OCI-LY7 (cell line): ENCODE data around the gene RPL31. TPM values are rescaled to one million over a fixed set of nuclear protein-coding genes. Genes with fewer than 3 reads are reported as not detected.

Experiments
- BruUV-seq: library from RNA; stranded (reverse); fragments of 400-500 nt; replicated peaks from 2 replicates; lab custom pipeline; 2021; lab: Mats Ljungman, UMichigan
- CTCF ChIA-PET: fragments of 300-600 bp; sonication (Branson Sonifier 250); formaldehyde crosslinking; loops from one replicate; lab custom pipeline; 2022; ENCODE audit warnings: antibody characterized with exemption; ENCODE audit not compliant: unreplicated experiment; lab: Charles Lee
- POLR2A ChIA-PET: fragments of 300-600 bp; sonication (Branson Sonifier 250); formaldehyde crosslinking; loops from one replicate; lab custom pipeline; 2022; ENCODE audit warnings: antibody characterized with exemption; lab: Charles Lee
- DNase-seq: peaks from one replicate; pipeline ENCODE4 v3.0.0-alpha.2; 2015; ENCODE audit warnings: low spot score
- H2AFZ ChIP-seq: fragments of 200-600 bp; sonication (generic), shearing (Covaris generic); 2 replicates; pipeline ENCODE4 v1.6.1; 2014; ENCODE audit warnings: mild to moderate bottlenecking, antibody characterized with exemption, low read length, moderate library complexity
- H3K27ac ChIP-seq: fragments of 200-600 bp; sonication (generic); 2 replicates; pipeline ENCODE4 v1.5.1; 2014; ENCODE audit warnings: mixed run types, low read depth, mild to moderate bottlenecking, moderate library complexity, low read length, inconsistent platforms; ENCODE audit not compliant: poor library complexity, severe bottlenecking
- H3K36me3 ChIP-seq: fragments of 200-600 bp; sonication (generic); 2 replicates; pipeline ENCODE4 v1.6.1; 2014; ENCODE audit warnings: mild to moderate bottlenecking, antibody characterized with exemption, low read length, moderate library complexity, mixed read lengths; ENCODE audit not compliant: insufficient read depth
- H3K4me1 ChIP-seq: fragments of 200-600 bp; sonication (generic); 2 replicates; pipeline ENCODE4 v1.5.1; 2014; ENCODE audit warnings: mild to moderate bottlenecking, low read length; ENCODE audit not compliant: insufficient read depth, poor library complexity, severe bottlenecking
- H3K4me2 ChIP-seq: fragments of 200-600 bp; sonication (generic); 2 replicates; pipeline ENCODE4 v1.6.1; 2014; ENCODE audit warnings: mild to moderate bottlenecking, low read length
- H3K4me3 ChIP-seq: fragments of 200-600 bp; sonication (generic); 2 replicates; pipeline ENCODE4 v1.5.1; 2014; ENCODE audit warnings: mild to moderate bottlenecking, low read depth, low read length; ENCODE audit not compliant: poor library complexity, severe bottlenecking
- H3K79me2 ChIP-seq: fragments of 200-600 bp; sonication (generic); 2 replicates; pipeline ENCODE4 v1.6.1; 2016; ENCODE audit warnings: low read depth, mild to moderate bottlenecking, low read length, moderate library complexity, mixed read lengths; ENCODE audit not compliant: insufficient read depth
- H3K9me2 ChIP-seq: fragments of 200-600 bp; sonication (generic); 2 replicates; pipeline ENCODE4 v1.6.1; 2016; ENCODE audit warnings: mild to moderate bottlenecking, low read length, mixed read lengths; ENCODE audit not compliant: insufficient read depth
- H3K9me3 ChIP-seq: fragments of 200-600 bp; sonication (generic); 2 replicates; pipeline ENCODE4 v1.6.1; 2014; ENCODE audit warnings: mild to moderate bottlenecking, mixed run types, low read length, mixed read lengths
- H4K20me1 ChIP-seq: fragments of 200-600 bp; sonication (generic); 2 replicates; pipeline ENCODE4 v1.6.1; 2014; ENCODE audit warnings: mild to moderate bottlenecking, antibody characterized with exemption, low read length, moderate library complexity, mixed read lengths; ENCODE audit not compliant: insufficient read depth
- EZH2phosphoT487 ChIP-seq: fragments of 200-600 bp; sonication (generic); IDR thresholded peaks from 2 replicates; pipeline ENCODE4 v1.6.1; 2018; ENCODE audit warnings: low read depth, borderline replicate concordance, mild to moderate bottlenecking, mixed run types, antibody characterized with exemption, low read length, moderate library complexity, mixed read lengths
- intact Hi-C: fragments of 100-400 bp; cut with micrococcal nuclease; formaldehyde crosslinking; loops from one replicate; pipeline ENCODE4 v1.10.0; 2022; ENCODE audit not compliant: unreplicated experiment
- total RNA-seq, 2 experiments: library from RNA; depleted of rRNA in 1 of 2; stranded (reverse); fragments of >200 nt in 1 of 2; shearing (Covaris generic) in 1 of 2; gene quantifications; 2 replicates each; pipeline ENCODE4 v1.2.3, GENCODE V29; 2014 to 2022
- TF ChIP-seq, protein P1 (sequence below): fragments of 200-600 bp; sonication (generic); conservative IDR thresholded peaks from 2 replicates; pipeline ENCODE4 v1.5.1; 2014; ENCODE audit warnings: mild to moderate bottlenecking, antibody characterized with exemption, low read length, moderate library complexity, mixed read lengths

Gene RPL31
- total RNA-seq, 2 experiments from 2014 or later: 1,348 to 1,991 TPM

DNA sequence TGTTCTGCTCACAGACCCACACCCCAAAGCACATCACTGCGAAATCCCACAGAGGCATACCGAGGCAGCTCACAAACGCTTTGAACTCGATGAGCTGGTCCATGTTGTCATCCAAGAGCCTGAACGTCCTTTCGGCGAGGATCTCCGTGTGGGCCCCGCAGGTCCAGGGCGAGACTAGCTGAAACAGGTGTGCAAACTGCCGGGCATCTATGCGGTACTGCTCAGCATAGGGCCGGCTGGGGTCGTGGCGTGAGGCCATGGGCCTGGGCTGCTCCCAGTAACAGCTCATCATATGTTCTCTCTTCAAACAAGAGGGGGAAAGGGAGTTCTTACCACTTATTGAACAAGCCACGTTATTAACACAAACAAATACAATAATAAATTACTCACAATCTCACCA is 20.1 kb downstream of the RPL31 start:
- Histone ChIP-seq H2AFZ (no peak overlapping the region), H3K79me2 (no peaks in the 10 kb centered on the region), H3K4me1 (no peaks in the 10 kb centered on the region), H3K27ac (no peak overlapping the region), H3K4me3 (no peak overlapping the region), H4K20me1 (no peaks in the 10 kb centered on the region), H3K4me2 (no peak overlapping the region), H3K9me3 (no peaks in the 10 kb centered on the region), H3K9me2 (no peaks in the 10 kb centered on the region), H3K36me3 (peaks cover 19% of the 10 kb centered on the region)
- no TSS peak for BruUV-seq
- POLR2A ChIA-PET: interaction anchor here (0.6 to 1.0 kb wide), 2 partner anchors 16 to 1077 kb away, joined by 3 to 4 read pairs; no protein-coding TSS in a partner anchor
- intact Hi-C loops: no loop called here
- CTCF ChIA-PET: no interaction called here
- TF ChIP-seq, protein P1, sequence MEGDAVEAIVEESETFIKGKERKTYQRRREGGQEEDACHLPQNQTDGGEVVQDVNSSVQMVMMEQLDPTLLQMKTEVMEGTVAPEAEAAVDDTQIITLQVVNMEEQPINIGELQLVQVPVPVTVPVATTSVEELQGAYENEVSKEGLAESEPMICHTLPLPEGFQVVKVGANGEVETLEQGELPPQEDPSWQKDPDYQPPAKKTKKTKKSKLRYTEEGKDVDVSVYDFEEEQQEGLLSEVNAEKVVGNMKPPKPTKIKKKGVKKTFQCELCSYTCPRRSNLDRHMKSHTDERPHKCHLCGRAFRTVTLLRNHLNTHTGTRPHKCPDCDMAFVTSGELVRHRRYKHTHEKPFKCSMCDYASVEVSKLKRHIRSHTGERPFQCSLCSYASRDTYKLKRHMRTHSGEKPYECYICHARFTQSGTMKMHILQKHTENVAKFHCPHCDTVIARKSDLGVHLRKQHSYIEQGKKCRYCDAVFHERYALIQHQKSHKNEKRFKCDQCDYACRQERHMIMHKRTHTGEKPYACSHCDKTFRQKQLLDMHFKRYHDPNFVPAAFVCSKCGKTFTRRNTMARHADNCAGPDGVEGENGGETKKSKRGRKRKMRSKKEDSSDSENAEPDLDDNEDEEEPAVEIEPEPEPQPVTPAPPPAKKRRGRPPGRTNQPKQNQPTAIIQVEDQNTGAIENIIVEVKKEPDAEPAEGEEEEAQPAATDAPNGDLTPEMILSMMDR: no peak
- TF ChIP-seq EZH2phosphoT487: no peak
- no peak for DNase-seq

GRCh38 chr2:101023327-101024107 is 21.4 kb downstream of the RPL31 start:
- H3K4me1 ChIP-seq: no peaks in the 10 kb centered on the region
- no peak overlapping the region for H3K4me2 ChIP-seq
- no peaks in the 10 kb centered on the region for H4K20me1 ChIP-seq
- H3K9me3 ChIP-seq: no peaks in the 10 kb centered on the region
- TF ChIP-seq, protein P1: no peak
- no peak for TF ChIP-seq EZH2phosphoT487
- ChIA-PET CTCF (no interaction called here), POLR2A (no interaction called here)
- no TSS peak for BruUV-seq
- H2AFZ ChIP-seq: no peak overlapping the region
- H3K79me2 ChIP-seq: no peaks in the 10 kb centered on the region
- no peaks in the 10 kb centered on the region for H3K9me2 ChIP-seq
- intact Hi-C loops: no loop called here
- H3K4me3 ChIP-seq: no peak overlapping the region
- no peak overlapping the region for H3K27ac ChIP-seq
- no peak for DNase-seq
- H3K36me3 ChIP-seq: peaks cover 19% of the 10 kb centered on the region

GRCh38 chr2:101025561-101025960 is 23.5 kb downstream of the RPL31 start:
- no peaks in the 10 kb centered on the region for H3K4me1 ChIP-seq
- intact Hi-C loops: no loop called here
- no peak overlapping the region for H3K4me2 ChIP-seq
- no peaks in the 10 kb centered on the region for H3K9me3 ChIP-seq
- H3K79me2 ChIP-seq: no peaks in the 10 kb centered on the region
- H2AFZ ChIP-seq: no peak overlapping the region
- peaks cover 5% of the 10 kb centered on the region; the same call in 1 of the 2 replicates for H3K36me3 ChIP-seq
- no TSS peak for BruUV-seq
- no peak overlapping the region for H3K4me3 ChIP-seq
- CTCF ChIA-PET: no interaction called here
- TF ChIP-seq, protein P1: no peak
- TF ChIP-seq EZH2phosphoT487: no peak
- no peaks in the 10 kb centered on the region for H4K20me1 ChIP-seq
- no peak for DNase-seq
- H3K9me2 ChIP-seq: no peaks in the 10 kb centered on the region
- POLR2A ChIA-PET: interaction anchor here (1.0 kb wide), 1 partner anchor 12 kb away, joined by 3 read pairs; no protein-coding TSS in a partner anchor
- H3K27ac ChIP-seq: no peak overlapping the region
